ENCODE results near the gene LDAH.

- TF ChIP-seq ZNF555 (tag by site-specific recombination; conservative IDR thresholded peaks at IDR 0.05) = no peak
- TF ChIP-seq SP3 (tag by site-specific recombination; IDR thresholded peaks at IDR 0.05) = no peak
- TF ChIP-seq, protein P1, sequence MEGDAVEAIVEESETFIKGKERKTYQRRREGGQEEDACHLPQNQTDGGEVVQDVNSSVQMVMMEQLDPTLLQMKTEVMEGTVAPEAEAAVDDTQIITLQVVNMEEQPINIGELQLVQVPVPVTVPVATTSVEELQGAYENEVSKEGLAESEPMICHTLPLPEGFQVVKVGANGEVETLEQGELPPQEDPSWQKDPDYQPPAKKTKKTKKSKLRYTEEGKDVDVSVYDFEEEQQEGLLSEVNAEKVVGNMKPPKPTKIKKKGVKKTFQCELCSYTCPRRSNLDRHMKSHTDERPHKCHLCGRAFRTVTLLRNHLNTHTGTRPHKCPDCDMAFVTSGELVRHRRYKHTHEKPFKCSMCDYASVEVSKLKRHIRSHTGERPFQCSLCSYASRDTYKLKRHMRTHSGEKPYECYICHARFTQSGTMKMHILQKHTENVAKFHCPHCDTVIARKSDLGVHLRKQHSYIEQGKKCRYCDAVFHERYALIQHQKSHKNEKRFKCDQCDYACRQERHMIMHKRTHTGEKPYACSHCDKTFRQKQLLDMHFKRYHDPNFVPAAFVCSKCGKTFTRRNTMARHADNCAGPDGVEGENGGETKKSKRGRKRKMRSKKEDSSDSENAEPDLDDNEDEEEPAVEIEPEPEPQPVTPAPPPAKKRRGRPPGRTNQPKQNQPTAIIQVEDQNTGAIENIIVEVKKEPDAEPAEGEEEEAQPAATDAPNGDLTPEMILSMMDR (tag by site-specific recombination; IDR thresholded peaks at IDR 0.05) = no peak
- TF ChIP-seq, protein P2, sequence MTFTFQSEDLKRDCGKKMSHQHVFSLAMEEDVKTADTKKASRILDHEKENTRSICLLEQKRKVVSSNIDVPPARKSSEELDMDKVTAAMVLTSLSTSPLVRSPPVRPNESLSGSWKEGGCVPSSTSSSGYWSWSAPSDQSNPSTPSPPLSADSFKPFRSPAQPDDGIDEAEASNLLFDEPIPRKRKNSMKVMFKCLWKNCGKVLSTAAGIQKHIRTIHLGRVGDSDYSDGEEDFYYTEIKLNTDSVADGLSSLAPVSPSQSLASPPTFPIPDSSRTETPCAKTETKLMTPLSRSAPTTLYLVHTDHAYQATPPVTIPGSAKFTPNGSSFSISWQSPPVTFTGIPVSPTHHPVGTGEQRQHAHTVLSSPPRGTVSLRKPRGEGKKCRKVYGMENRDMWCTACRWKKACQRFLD (tag by site-specific recombination; IDR thresholded peaks at IDR 0.05) = no peak
- TF ChIP-seq ZNF76 (tag by site-specific recombination; IDR thresholded peaks at IDR 0.05; ENCODE audit: borderline replicate concordance, low read depth) = no peak
- TF ChIP-seq PBX3 (CRISPR knock-in tag; IDR thresholded peaks at IDR 0.05) = no peak
- TF ChIP-seq, protein P3, sequence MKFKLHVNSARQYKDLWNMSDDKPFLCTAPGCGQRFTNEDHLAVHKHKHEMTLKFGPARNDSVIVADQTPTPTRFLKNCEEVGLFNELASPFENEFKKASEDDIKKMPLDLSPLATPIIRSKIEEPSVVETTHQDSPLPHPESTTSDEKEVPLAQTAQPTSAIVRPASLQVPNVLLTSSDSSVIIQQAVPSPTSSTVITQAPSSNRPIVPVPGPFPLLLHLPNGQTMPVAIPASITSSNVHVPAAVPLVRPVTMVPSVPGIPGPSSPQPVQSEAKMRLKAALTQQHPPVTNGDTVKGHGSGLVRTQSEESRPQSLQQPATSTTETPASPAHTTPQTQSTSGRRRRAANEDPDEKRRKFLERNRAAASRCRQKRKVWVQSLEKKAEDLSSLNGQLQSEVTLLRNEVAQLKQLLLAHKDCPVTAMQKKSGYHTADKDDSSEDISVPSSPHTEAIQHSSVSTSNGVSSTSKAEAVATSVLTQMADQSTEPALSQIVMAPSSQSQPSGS (tag by site-specific recombination; IDR thresholded peaks at IDR 0.05; ENCODE audit: low read depth) = no peak
- TF ChIP-seq GLIS1 (tag by site-specific recombination; IDR thresholded peaks at IDR 0.05) = no peak
- TF ChIP-seq TCF7L2 (IDR thresholded peaks at IDR 0.05; ENCODE audit: borderline replicate concordance, low read depth, low read length) = no peak
- no peak for TF ChIP-seq ZNF221 (tag by site-specific recombination; IDR thresholded peaks at IDR 0.05; ENCODE audit: borderline replicate concordance)
Observed at GRCh38 chr2:20723543-20723942, 99.4 kb downstream of the LDAH start.
